HepG2 (cell line): ENCODE results near the gene DOK5. TPM values are rescaled to one million over a fixed set of nuclear protein-coding genes. Genes with fewer than 3 reads are reported as not detected.

Experiments
- ATAC-seq: fragments of 200-7000 bp; cut with Tn5 transposase; 3 replicates; pipeline ENCODE4 v1.9.1; 2020; ENCODE audit warnings: mild to moderate bottlenecking, moderate library complexity
- Bru-seq: library from RNA; stranded (reverse); fragments of 400-500 nt; gene quantifications from one replicate; lab custom pipeline; 2021; lab: Mats Ljungman, UMichigan
- BruChase-seq, 2 experiments: library from RNA; stranded (reverse); fragments of 400-500 nt; gene quantifications; one replicate each; lab custom pipeline; 2021; lab: Mats Ljungman, UMichigan
- BruUV-seq: library from RNA; stranded (reverse); fragments of 400-500 nt; replicated peaks from 2 replicates; lab custom pipeline; 2021; lab: Mats Ljungman, UMichigan
- CTCF ChIA-PET: fragments of 300-600 bp; formaldehyde crosslinking; extraction: SDS; loops from one replicate; lab custom pipeline; 2021; ENCODE audit warnings: low total read pairs, inconsistent platforms, low intra/inter-chr PET ratio; lab: Yijun Ruan, JAX
- POLR2A ChIA-PET: fragments of 350-600 bp; sonication (Branson Sonifier 250); formaldehyde crosslinking; loops from one replicate; lab custom pipeline; 2020; ENCODE audit warnings: antibody characterized with exemption, inconsistent platforms; lab: Yijun Ruan, JAX
- DNase-seq: peaks from one replicate; pipeline ENCODE4 v3.0.0-alpha.2; 2015; ENCODE audit warnings: low spot score
- FAIRE-seq: peaks from 3 replicates; lab custom pipeline; 2011; peaks lifted over from hg19 to GRCh38; lab: Jason Lieb, UNC
- H2AFZ ChIP-seq: one replicate; pipeline ENCODE4 v1.6.1; 2011; ENCODE audit warnings: low read length, inconsistent platforms
- H3K27ac ChIP-seq: fragments of 300-600 bp; 3 replicates; pipeline ENCODE4 v1.8.0; 2011; ENCODE audit warnings: mixed run types, mild to moderate bottlenecking, mixed read lengths, low read length, inconsistent platforms; ENCODE audit not compliant: insufficient read depth; ENCODE audit errors: extremely low read length
- H3K27me3 ChIP-seq, 2 experiments: fragments of 200-600 bp in 1 of 2; 2 replicates in 1 of 2; 3 replicates in 1 of 2; pipeline versions ENCODE4 v1.6.0 to v1.8.0; 2011; ENCODE audit warnings: low read length in 2 of 2, mild to moderate bottlenecking in 2 of 2, moderate library complexity in 2 of 2, inconsistent platforms in 1 of 2; ENCODE audit not compliant: insufficient read depth in 2 of 2, control insufficient read depth in 1 of 2
- H3K36me3 ChIP-seq, 2 experiments: fragments of 200-600 bp in 1 of 2; replicated peaks in 1 of 2; 2 replicates in 1 of 2; 3 replicates in 1 of 2; pipeline versions ENCODE4 v1.5.1 to v1.8.0; 2011; ENCODE audit warnings: low read length in 2 of 2, inconsistent platforms in 1 of 2; ENCODE audit not compliant: insufficient read depth in 2 of 2, control insufficient read depth in 1 of 2
- H3K4me1 ChIP-seq: 2 replicates; pipeline ENCODE4 v1.5.1; 2012; ENCODE audit warnings: low read length, inconsistent platforms; ENCODE audit not compliant: insufficient read depth
- H3K4me2 ChIP-seq: 2 replicates; pipeline ENCODE4 v1.6.0; 2011; ENCODE audit warnings: low read depth, low read length, inconsistent platforms
- H3K4me3 ChIP-seq, 3 experiments: fragments of 200-600 bp in 1 of 3; sonication (generic), shearing (Covaris generic) in 1 of 3; replicated peaks in 1 of 3; 2 replicates each; pipeline ENCODE4 v1.5.1; 2011 to 2016; ENCODE audit warnings: low read length in 3 of 3, inconsistent platforms in 2 of 3, low read depth in 2 of 3, mild to moderate bottlenecking in 2 of 3, control low read depth in 1 of 3, mixed read lengths in 1 of 3; ENCODE audit not compliant: insufficient read depth in 1 of 3
- H3K79me2 ChIP-seq: one replicate; pipeline ENCODE4 v1.6.1; 2011; ENCODE audit warnings: low read length, inconsistent platforms; ENCODE audit not compliant: insufficient read depth
- H3K9ac ChIP-seq: 2 replicates; pipeline ENCODE4 v1.6.0; 2011; ENCODE audit warnings: mild to moderate bottlenecking, low read depth, low read length, inconsistent platforms; ENCODE audit not compliant: insufficient read depth
- H3K9me3 ChIP-seq: 2 replicates; pipeline ENCODE4 v1.5.1; 2012; ENCODE audit warnings: mild to moderate bottlenecking, low read length
- H4K20me1 ChIP-seq: 2 replicates; pipeline ENCODE4 v1.6.0; 2011; ENCODE audit warnings: inconsistent platforms, mild to moderate bottlenecking, low read length, moderate library complexity; ENCODE audit not compliant: insufficient read depth
- GZF1 ChIP-seq: sonication (generic); formaldehyde crosslinking; IDR thresholded peaks from 2 replicates; pipeline ENCODE4 v1.5.1; 2020; ENCODE audit warnings: mild to moderate bottlenecking, missing genetic modification reagents
- HDAC6 ChIP-seq: fragments of 200-600 bp; sonication (generic); IDR thresholded peaks from 2 replicates; pipeline ENCODE4 v1.7.0; 2017; ENCODE audit warnings: mild to moderate bottlenecking, antibody characterized with exemption, low read length, low read depth
- HNRNPK ChIP-seq: fragments of 200-400 bp; formaldehyde crosslinking; IDR thresholded peaks from 2 replicates; pipeline ENCODE4 v1.6.1; 2018; ENCODE audit warnings: low read length, low read depth, moderate library complexity, mild to moderate bottlenecking; ENCODE audit not compliant: poor library complexity, severe bottlenecking
- YEATS2 ChIP-seq: sonication (generic); formaldehyde crosslinking; IDR thresholded peaks from 2 replicates; pipeline ENCODE4 v1.4.0; 2020; ENCODE audit warnings: missing genetic modification reagents, borderline replicate concordance
- ZNF550 ChIP-seq: sonication (generic); formaldehyde crosslinking; IDR thresholded peaks from 2 replicates; pipeline ENCODE4 v1.4.0; 2020; ENCODE audit warnings: mild to moderate bottlenecking, missing genetic modification reagents, borderline replicate concordance
- WGBS: methylation state at CpG from one replicate; pipeline ENCODE4 v1.1.6; 2017; ENCODE audit warnings: low lambda C conversion rate; 5-methylcytosine and 5-hydroxymethylcytosine counted together
- in situ Hi-C: cut with HindIII; loops from 2 replicates; pipeline ENCODE4 v1.10.0; 2017; ENCODE audit warnings: low pct_unique_long_range_greater_than_20kb; ENCODE audit not compliant: extremely low pct_ligation_motif_present
- intact Hi-C: fragments of 100-400 bp; cut with micrococcal nuclease; formaldehyde crosslinking; loops from one replicate; pipeline ENCODE4 v1.10.0; 2022; ENCODE audit not compliant: unreplicated experiment
- long read RNA-seq, 2 experiments: library from RNA in 1 of 2; library from polyadenylated mRNA in 1 of 2; stranded (forward) in 1 of 2; unstranded in 1 of 2; transcript quantifications; one replicate each; pipeline ENCODE4 v2.0.0, GENCODE V29; 2019 to 2022
- polyA minus RNA-seq, 3 experiments: library from RNA; depleted of rRNA, polyadenylated mRNA; stranded (reverse); fragments of >200 nt; gene quantifications; 2 replicates each; pipeline ENCODE4 v1.2.3, GENCODE V29; 2011; ENCODE audit warnings: low replicate concordance in 1 of 3
- polyA plus RNA-seq, 8 experiments: library from polyadenylated mRNA; depleted of rRNA in 3 of 8; stranded (reverse) in 7 of 8; unstranded in 1 of 8; fragments of >200 nt; fragmentation: Illumina TruSeq in 4 of 8; extraction: Trizol in 4 of 8; gene quantifications; 2 replicates each; pipeline versions ENCODE4 v1.2.1 to v1.2.3, GENCODE V29; 2011 to 2016; ENCODE audit warnings: low read depth in 4 of 8, missing spikeins in 1 of 8, mixed read lengths in 1 of 8; ENCODE audit not compliant: insufficient read depth in 1 of 8
- total RNA-seq, 5 experiments: library from RNA; depleted of rRNA; stranded (reverse); fragments of >200 nt; fragmentation: Illumina TruSeq; extraction: Trizol; gene quantifications; 2 replicates each; pipeline ENCODE4 v1.2.3, GENCODE V29; 2016; ENCODE audit warnings: low read depth in 1 of 5

Gene DOK5
- not detected in 2 replicates for total RNA-seq (2016; rRNA removed; fragmentation: Illumina TruSeq; extraction: Trizol)
- not detected in 2 replicates for total RNA-seq (2016; cell fraction: cytosol; rRNA removed; fragmentation: Illumina TruSeq; extraction: Trizol; ENCODE audit: low read depth)
- total RNA-seq (2016; cell fraction: insoluble cytoplasmic fraction; rRNA removed; fragmentation: Illumina TruSeq; extraction: Trizol) = not detected in 2 replicates
- total RNA-seq (2016; cell fraction: membrane; rRNA removed; fragmentation: Illumina TruSeq; extraction: Trizol) = not detected in 2 replicates
- not detected in 2 replicates for total RNA-seq (2016; cell fraction: nucleus; rRNA removed; fragmentation: Illumina TruSeq; extraction: Trizol)
- not detected in 2 replicates for polyA plus RNA-seq (2011; rRNA removed)
- not detected in 2 replicates for polyA plus RNA-seq (2011; cell fraction: cytosol; rRNA removed)
- not detected in 2 replicates for polyA plus RNA-seq (2011; cell fraction: nucleus; rRNA removed)
- polyA plus RNA-seq (2012) = not detected in 2 replicates
- not detected in 2 replicates for polyA plus RNA-seq (2016; cell fraction: cytosol; fragmentation: Illumina TruSeq; extraction: Trizol; ENCODE audit: low read depth)
- polyA plus RNA-seq (2016; cell fraction: insoluble cytoplasmic fraction; fragmentation: Illumina TruSeq; extraction: Trizol; ENCODE audit: low read depth) = not detected in 2 replicates
- not detected in 2 replicates for polyA plus RNA-seq (2016; cell fraction: membrane; fragmentation: Illumina TruSeq; extraction: Trizol; ENCODE audit: low read depth)
- polyA plus RNA-seq (2016; cell fraction: nucleus; fragmentation: Illumina TruSeq; extraction: Trizol; ENCODE audit: insufficient read depth, low read depth) = not detected in 2 replicates
- polyA minus RNA-seq (2011; rRNA and poly(A)+ RNA removed; ENCODE audit: low replicate concordance) = not detected in 2 replicates
- not detected in 2 replicates for polyA minus RNA-seq (2011; cell fraction: cytosol; rRNA and poly(A)+ RNA removed)
- polyA minus RNA-seq (2011; cell fraction: nucleus; rRNA and poly(A)+ RNA removed) = not detected in 2 replicates
- percentile 1 among the genes with signal in this experiment for Bru-seq, nascent RNA
- BruChase-seq, experiment 1, labeled RNA remaining after a 6-hour chase = percentile 3 among the genes with signal in this experiment
- percentile 1 among the genes with signal in this experiment for BruChase-seq, experiment 2, labeled RNA remaining after a 2-hour chase
- long read RNA-seq, experiment 1 = 0 reads
- long read RNA-seq, experiment 2 = 0 reads

DNA sequence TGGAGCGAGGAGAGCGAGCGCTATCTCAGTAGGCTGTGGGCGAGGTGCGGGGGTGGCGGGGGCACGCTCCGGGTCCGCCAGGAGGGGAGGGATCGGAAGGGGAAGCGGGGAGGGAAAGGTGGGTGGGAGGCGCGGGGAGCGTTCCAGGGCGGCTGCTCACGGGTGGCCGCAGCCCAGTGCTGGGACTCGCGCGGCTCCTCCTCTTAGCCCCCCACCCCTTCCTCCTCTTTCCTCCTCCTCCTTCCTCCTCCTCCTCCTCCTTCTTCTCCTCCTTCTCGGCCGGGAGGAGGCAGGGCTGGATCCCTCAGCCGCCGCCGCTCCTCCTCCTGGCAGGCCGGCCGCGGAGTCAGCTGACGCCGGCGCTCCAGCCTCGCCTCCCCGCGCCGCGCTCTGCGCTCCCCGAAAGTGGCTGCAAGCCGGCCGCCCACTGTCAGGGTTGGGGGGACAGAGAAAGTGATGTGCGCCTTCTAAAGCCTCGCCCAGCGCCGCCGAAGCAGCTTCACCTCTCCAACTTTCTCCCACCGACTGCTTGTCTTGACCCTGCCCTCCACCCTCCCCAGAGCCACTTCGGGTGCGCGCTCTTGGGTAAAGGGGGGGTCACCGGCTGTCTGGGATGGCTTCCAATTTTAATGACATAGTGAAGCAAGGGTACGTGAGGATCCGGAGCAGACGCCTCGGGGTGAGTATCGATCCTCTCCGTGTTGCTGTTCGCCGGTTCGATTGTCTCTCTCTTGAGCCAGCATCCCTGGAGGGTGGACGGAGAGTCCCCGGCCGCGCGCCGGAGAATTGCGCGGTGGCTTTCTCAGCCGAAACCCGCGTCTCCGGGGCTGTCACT lies at the start of gene DOK5:
Gene DOK5 (plus strand): TSS at position 260 of the 835 bp plus-strand sequence. CDS start 354 bp downstream, at position 614.
- CTCF ChIA-PET = no interaction called here
- Histone ChIP-seq H2AFZ (no peak within 1 kb of the TSS), H3K9me3 (no peaks in the 10 kb centered on the region), H3K9ac (no peak within 1 kb of the TSS), H3K36me3 (no peaks in the 10 kb centered on the region), H3K4me1 (no peaks in the 10 kb centered on the region), H4K20me1 (no peaks in the 10 kb centered on the region), H3K27me3 (peaks cover 2 to 30% of the 10 kb centered on the region in 2 experiments; a peak in 4 of 5 replicates), H3K4me3 (no peak within 1 kb of the TSS), H3K27ac (no peak within 1 kb of the TSS), H3K4me2 (no peak within 1 kb of the TSS), H3K79me2 (no peaks in the 10 kb centered on the region)
- POLR2A ChIA-PET = no interaction called here
- intact Hi-C loops = no loop called here
- FAIRE-seq (no peak), DNase-seq (no peak), ATAC-seq (no peak; the same call in 1 of the 3 replicates)
- in situ Hi-C loops = no loop called here
- no TSS peak for BruUV-seq
- 38% methylated on average over 70 of the region's 71 CpGs for WGBS
- peak; percentile 68 for TF ChIP-seq HNRNPK
- no peak for TF ChIP-seq GZF1
- no peak for TF ChIP-seq YEATS2 (CRISPR knock-in tag)
- peak; percentile 78; the same call in 1 of the 2 replicates for TF ChIP-seq HDAC6
- TF ChIP-seq ZNF550 (CRISPR knock-in tag) = no peak
